Measurements from ENCODE around the gene PWWP2B.

The PWWP2B gene

DNA sequence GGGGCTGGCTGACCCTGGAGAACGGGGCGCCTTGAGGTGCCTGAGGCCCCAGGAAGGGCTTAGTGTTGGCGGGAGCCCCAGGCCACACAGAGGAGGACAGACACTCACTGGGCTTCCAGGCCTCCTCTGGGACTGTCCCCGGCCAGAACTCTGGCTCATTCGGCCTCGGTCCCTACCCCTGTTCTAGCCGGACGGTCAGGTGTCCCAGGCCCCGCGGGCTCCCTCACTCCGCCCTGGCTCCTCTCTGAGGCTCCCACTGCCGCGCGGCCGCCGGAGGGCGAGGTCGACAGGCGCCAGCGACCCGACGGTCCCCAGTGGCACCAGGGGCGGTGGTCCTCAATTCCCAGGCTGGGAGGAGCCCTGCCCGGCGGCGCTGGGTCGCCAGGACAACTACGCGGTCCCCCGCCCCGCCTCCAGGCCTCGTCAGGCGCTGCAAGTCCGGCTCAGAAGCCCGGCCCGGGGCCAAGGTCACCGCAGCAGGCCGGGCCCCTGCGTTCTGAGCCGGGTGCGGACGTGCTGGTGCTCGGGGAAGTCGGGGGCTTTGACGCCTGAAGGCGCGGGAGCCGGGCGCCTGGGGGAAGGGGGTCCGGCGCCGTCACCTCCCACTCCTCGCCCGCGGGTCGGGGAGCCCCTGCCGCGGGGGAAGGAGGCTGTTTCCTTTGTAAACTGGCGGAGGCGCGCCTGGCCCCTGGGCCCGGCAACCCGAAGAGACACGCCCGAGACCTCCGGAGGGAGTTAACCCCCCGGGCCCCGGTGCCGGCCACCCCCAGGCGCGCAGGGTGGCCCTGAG lies 1.1 kb upstream of the PWWP2B start:
- no peak for DNase-seq

DNA sequence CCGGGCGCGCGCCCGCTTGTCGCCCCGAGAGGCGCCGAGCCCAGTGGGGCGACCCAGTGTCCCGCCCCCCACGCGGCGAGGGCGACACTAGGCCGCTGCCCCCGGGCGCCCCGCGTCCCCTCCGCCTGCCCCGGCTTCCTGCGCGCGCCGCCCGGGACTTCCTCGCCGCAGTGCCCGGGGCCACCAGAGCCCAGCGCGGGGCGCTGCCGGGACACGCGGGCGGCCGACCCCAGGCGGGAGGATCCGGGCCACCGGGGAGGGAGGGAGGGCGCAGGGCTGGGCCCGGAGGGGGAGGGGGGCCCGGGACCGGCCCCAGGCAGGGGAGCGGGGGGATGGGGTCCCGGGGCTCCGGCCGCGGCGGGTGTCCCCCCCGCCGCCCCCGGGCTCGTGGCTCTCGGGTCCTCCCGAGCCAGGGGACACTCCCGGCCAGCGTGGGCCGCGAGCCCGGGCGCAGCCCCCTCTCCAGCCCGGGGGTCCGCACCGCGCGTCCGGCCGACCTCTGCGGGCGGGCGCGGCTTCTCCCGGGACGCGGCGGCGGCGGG lies 435 bp upstream of the PWWP2B start:
- DNase-seq: no peak

DNA sequence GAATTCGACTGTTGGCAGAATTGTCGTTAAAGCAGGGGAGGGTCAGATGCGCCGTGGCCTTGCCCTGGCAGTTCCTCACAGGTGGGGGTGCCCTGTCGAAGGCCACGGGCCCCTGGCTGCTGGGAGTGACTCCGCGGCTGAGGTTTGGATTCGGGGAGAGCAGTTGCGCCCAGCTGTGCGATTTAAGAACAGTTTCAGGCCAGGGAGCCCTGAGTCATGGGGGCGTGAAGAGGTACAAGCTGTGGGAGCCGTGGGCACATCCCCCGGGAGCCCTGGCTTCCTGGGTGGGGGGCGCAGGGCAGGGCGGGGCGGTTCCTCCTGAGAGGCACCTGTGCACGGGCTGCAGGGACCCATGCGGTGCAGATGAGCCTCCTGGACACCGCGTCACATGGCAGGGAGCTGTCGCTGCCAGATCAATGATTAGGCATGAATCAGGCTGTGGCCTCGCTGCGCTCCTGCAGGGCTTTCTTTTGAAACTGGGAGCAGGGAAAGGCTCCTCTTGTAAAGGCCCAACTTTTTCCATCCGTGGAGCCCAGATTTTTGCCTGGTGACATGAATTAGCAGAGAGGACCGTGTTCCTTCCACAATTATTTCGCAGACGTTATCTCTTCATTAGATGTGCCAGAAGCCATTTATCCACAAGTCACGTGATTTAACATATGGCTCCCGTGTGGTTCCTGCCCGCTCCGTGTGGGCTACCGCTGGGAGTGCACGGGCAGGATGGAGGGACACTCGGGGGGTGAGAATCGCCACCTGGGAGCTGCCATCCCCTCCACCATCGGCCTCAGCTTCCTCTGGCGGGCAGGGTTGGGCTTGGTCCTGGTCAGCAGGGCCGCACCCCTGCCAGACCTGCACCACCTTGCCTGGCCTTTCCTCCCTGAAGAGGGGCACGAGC lies 918 bp downstream of the PWWP2B start:
- DNase-seq: peak; percentile 44

DNA sequence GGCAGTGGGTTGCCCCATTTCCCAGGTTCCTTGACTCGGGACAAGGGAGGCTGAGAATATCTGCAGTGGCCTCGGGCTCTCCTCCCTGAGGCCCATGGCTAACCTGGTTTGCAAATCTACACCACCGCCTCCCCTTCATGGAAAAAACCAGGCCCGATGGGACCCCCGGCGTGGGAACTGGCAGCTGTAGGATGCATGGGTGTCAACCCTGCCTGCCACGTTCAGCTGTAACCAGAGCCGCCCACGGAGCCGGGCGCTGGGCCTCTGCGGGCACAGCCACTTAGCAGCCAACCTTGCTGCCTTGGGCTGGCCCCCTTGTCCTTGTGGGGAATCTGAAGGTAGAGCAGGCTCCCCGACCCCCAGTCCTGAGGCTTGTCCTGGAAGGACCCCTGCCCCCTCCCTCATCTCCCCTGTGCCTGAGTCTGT lies 1.6 kb downstream of the PWWP2B start:
- DNase-seq: no peak

DNA sequence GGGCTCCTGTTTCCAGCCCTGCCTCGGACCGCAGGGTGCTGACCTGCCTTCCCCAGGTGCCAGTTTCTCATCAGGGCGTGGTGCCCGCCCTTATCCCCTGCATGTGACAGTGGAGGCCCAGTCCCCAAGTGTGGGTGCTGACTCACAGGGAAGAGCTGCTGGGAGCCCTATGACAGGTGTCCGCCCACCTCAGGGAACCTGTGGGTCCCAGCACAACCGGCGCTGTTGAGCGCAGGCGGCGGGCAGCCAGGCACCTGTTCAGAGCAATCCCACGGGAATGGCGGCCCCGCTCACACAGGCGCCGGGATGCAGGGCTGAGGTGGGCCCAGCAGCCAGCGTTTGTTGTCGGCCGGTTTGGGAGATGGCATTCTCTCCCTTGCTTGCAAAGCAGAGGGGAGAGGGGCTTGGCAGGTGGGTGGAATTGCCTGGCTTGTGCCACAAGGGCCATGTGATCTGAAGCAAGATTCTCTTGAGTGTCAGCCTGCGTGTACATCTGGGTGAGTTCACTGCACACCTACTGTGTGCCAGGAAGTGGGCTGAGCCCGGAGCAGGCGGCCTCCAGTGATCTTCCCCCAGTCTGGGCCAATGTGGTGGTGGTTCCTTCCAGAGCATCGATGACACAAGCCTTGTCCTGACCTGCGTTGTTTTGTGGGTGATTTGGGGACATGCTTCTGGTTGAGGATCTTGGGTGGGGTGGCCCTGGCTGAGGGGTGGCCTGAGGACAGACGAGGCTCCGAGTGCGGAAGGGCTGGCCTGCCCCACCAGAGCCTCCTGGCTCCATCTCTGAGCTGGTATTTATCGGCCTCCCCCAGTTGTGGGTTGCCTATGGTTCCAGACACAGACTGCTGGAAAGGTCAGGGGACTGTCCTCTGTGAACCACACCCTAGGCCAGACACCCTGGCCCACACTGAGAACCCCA lies 2.4 kb downstream of the PWWP2B start:
- no peak for DNase-seq

DNA sequence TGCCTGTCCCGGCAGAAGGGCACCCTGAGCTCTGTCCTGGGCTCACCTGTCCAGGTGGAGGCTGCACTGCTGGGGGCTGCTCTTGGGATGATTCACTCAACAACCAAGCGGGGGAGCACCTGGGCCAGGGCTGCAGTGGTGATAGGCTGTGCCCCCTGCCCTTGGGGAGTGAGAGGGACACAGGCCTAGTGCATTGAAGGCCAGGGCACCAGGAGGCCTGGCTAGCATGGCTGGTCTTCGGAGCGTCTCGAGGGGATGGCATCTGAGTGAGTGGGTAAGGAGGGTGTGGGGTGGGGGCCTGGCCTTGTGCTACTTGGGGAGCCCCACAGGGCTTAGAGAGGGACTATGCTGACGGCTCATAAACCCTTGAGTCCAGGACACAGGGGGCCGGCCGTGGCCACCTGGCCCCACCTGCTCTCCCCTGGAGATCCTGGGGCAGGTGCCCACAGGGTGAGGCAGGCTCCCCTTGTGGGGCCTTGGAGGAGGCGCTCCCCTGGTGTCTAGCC lies 3.1 kb downstream of the PWWP2B start:
- no peak for DNase-seq

DNA sequence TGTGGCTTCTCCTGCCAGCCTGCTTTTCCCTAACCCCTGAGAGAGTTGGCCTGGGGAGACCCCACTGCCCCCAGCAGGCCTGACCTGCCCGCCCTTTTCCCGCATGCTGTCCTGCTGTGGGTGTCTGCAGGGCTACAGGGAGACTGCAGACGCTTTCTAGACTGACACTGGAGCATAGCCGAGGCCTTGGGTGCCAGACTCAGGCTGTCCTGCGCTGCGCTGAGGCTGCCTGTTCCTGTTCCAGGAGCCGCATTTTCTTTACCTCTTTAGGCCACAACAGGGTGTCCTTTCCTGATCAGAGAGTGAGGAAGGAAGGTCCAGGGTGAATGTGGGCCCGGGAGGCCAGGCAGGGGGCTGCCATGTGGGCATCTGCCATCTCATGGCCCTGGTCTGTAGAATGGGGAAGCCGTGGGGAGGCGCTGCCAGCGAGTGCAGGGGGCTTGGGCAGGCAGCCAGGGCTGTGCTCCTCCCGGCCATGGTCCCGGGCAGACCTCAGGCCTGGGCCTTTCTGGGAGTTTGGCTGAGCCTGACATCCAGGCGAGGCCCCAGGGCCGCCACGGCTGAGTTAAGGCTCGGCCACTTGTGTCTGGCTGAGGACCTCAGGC lies 3.6 kb downstream of the PWWP2B start:
- peak; percentile 26 for DNase-seq

DNA sequence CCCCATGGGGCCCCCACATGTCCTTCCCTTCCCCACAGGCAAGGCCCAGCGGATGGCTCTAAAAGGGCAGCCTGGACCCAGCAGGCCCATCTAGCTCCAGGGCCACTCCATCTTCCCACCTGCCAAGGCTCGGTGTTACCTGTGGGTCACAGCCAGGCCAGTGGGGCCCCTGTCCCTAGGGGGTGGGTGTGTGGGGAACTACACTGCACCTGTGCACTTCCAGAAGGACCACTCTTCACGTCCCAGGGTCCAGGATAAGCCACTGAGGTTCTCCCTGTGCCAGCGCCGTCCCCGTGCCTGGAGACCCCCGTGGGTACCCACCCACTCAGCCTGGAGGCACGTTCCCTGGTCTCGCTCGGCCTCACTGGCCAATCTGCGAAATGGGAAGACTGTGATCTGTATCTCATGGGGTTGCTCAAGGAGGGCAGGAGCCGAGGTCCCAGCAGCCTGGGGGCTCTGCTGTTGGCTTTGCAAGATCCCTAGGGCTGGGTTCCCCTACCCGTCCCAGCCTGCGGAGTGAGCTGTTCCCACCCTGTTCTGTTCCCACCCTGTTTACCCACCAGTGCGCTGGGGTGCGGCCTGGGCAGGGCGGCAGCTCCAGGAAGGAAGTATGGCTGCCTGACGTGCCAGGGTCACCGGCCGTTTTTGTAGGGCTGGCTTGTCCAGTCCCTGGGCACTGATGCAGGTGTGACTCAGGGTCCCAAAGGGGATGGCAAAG lies 4.6 kb downstream of the PWWP2B start:
- DNase-seq: no peak

DNA sequence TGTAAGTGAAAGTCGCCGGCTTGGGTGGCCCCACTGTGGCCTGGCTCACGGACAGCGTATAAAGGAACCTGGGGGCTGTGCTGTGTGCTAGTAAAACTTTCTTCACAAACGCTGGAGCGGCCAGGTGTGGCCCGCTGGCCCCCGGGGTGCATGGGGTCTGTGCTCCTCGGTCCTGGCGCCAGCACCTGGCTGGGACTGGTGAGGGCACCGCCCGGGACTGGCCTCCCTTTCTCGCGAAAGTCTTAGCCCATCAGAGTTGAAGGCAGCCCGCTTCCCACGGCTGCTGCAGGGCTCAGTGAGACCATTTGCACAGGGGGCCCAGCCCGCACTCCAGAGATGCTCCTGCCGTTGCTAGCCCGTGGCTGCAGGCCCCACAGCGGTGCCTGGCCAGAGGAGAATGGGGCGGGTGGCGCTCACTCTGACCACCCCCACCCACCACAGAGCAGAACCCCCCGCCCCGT lies 5.8 kb downstream of the PWWP2B start:
- no peak for DNase-seq

DNA sequence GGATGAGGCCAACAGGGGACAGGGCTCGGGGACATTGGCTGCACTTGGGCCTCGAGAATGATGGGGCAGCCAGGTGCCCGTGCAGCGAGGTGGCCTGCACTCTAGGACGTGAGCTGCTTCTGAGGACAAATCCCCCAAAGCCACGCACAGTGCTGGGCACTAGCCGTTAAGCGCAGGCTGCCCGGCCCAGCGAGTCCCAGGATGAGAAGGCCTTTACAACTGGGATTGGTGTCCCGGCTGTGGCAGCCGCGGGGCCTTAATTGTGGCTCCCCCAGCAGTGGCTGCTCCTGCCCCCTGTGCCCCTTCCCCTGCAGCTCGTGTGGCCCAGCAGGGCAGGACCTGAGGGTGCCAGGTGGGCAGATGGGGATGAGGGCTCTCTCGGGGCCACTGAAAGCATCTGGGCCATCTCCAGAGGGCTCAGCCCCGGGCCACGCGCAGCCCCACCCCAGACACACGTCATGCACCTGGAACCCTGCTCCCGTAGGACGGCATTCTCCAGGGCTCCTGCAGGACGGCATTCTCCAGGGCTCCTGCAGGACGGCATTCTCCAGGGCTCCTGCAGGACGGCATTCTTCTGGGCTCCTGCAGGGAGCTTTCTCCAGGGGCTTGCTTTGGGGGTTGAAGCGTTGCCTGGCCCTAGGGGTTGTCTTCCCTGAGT lies 6.6 kb downstream of the PWWP2B start:
- no peak for DNase-seq

DNA sequence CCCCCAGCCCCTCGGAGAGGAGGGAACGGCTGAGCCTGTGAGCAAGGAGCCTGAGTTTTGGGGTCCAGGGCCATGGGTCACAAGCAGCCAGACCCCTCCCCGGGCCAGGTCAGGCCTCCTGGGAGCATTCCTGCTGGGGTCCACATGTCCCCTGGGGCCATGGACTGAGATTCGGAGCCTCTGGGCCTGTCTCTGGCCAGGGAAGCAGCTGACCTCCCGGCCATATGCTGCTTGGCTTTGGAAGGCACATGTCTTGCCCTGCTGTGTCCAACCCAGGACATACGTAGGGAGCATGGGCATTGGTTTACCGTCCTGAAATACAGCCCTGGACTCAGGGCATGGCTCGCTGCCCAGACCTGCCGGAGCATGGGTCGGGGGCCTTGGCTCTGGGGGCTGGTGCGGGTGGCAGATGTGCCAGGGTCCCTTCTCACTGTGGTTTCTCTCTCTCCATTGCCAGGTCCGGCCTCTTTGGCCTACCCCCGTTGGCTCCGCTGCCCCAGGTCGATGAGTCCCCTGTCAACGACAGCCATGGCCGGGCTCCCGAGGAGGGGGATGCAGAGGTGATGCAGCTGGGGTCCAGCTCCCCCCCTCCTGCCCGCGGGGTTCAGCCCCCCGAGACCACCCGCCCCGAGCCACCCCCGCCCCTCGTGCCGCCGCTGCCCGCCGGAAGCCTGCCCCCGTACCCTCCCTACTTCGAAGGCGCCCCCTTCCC lies 7.3 kb downstream of the PWWP2B start:
- no peak for DNase-seq

DNA sequence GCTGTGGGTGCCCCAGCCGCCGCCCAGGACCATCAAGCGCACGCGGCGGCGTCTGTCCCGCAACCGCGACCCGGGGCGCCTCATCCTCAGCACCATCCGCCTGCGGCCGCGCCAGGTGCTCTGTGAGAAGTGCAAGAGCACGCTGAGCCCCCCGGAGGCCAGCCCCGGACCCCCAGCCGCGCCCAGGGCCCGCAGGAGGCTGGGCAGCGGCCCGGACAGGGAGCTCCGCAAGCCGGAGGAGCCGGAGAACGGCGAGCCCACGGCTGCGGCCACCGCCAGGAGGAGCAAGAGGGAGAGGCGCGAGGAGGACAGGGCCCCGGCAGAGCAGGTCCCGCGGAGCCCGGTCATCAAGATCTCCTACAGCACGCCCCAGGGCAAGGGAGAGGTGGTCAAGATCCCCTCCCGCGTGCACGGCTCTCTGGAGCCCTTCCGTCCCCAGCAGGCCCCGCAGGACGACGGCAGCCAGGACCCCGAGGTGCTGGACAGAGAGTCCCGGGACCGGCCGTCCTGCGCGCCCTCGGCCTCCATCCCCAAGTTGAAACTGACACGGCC lies 8.0 kb downstream of the PWWP2B start:
- DNase-seq: no peak

DNA sequence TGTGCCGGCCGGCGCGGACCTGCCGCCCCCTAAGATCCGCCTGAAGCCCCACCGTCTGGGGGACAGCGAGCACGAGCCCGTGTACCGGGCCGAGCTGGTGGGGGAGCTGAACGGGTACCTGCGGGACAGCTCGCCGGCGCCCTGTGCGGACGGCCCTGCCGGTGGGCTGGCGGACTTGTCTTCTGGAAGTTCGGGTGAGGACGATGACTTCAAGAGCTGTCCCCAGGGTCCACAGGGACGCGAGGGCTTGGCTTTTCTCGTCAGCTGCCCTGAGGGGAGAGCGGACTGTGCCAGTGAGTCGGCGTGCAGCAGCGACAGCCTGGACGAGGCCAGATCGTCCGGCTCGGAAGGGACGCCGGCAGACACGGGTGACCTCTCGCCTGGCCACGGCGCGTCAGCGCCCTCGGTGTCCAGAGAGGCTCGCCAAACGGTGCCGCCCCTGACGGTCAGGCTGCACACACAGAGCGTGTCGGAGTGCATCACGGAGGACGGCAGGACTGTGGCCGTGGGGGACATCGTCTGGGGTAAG lies 8.5 kb downstream of the PWWP2B start:
- DNase-seq: no peak

DNA sequence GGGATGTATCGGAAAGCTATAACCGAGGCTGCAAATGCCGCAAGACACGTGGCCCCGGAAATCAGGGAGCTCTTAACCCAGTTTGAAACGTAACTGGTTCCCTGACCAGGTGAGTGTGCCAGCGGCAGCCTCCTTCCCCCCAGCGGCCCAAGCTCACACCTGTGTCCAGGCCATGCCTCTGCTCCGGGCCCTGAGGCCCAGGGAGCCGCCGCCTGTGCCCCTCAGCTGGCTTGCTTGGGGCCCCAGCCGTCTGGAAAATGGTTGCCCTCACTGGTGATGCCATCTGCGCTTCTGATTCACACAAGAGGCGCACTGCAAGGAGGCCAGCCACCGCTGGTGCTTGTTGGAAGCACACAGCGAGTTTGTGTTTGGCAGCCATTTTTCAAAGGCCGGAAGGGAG lies 9.2 kb downstream of the PWWP2B start:
- no peak for DNase-seq

DNA sequence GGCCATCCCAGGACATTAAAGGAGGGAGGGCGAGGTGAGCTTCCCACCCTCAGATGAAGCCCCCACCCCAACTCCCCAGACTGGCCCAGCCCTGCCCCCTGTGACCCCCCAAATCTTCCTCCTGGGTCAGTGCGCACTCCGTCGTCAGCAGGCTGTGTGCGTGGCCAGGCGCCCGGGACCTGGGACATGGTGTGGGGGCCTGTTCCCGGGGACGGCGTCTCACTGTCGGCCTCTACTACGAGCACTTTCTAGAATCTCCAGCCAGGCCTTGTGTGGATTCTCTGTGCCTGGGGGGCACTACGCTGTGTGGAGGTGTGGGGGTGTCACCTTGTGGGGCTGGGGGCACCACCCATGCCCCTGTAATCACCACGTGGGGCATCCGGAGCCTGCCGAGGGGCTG lies 9.8 kb downstream of the PWWP2B start:
- DNase-seq: no peak

DNA sequence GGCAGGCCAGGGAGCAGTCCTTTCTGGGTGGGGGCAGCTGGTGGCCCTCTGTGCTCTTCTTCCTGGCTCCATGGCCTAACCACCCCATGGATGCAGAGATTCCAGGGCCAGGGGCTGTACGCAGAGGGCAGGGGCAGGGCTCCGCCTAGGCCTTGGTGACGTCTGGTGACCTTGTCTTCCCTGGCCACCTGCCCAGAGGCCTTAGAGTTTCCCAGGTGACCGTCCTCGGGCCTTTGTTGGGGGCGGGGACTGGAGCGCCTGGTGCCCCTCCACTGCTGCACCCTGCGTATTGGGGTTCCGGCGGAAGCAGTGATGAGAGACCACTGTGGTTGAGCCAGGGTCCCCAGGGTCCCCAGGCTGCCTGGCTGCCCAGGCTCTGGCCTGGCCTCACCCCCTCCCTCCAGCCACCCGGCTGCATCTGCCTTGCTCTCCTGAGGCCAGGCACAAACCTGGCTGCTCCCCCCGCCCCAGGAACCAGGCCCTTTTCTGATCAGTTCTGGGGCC lies 10.3 kb downstream of the PWWP2B start:
- DNase-seq: no peak

DNA sequence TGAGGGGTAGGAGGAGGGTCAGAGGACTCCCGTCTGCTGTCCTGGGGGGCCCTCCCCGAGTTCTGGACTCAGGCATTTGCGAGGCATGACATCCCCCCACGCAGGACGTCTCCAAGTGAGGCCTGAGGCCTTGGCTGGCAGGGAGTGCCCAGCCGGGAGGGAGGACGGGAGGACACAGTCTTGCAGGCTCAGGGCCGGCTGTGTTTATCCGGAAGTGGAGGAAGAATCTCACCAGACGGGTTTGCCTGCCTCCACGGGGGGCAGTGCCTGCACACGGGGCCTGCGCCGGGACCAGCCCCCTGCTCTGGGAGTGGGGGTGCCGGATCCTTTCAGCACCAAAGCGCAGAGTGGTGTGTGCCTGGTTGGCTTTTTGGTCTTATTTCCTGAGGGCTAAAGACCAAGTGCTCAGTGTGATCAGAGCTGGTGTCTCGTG lies 10.9 kb downstream of the PWWP2B start:
- DNase-seq: no peak

DNA sequence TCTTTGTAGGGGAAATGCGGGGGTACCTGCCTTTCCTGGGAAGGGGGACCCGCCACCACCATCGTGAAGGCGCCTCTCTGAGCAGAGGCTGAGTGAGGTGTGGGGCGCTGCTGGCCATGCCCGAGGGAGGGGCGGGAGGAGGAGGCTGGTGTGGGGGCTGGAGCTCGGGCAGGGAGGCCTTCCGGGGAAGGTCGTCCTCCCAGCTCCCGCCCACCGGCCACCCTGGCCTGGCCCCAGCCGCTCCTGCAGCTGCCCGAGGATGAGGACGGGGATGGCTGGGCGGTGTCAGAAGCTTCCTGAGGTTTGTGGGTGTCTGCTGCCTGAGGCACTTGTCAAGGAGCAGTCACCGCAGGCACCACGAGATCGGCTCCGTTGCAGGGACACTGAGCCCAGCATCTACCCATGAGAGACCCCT lies 11.4 kb downstream of the PWWP2B start:
- DNase-seq: no peak

Measured in MV-4-11 (cell line).